Panc1 (cell line): ENCODE results near the gene TRAM2.

Experiments used
- CTCF ChIP-seq: fragments of 450-650 bp; IDR thresholded peaks from 2 replicates; pipeline ENCODE4 v1.5.1; 2017; ENCODE audit warnings: mild to moderate bottlenecking
- POLR2AphosphoS5 ChIP-seq: IDR thresholded peaks from 2 replicates; pipeline ENCODE4 v1.6.1; 2012; ENCODE audit warnings: mild to moderate bottlenecking, low read depth, low read length, moderate library complexity
- TF ChIP-seq, protein P1 (sequence below), 2 experiments: IDR thresholded peaks; 2 replicates each; pipeline ENCODE4 v1.6.1; 2011 to 2012; ENCODE audit warnings: low read depth in 2 of 2, control low read depth in 1 of 2, low read length in 1 of 2, mild to moderate bottlenecking in 1 of 2, moderate library complexity in 1 of 2; ENCODE audit not compliant: insufficient read depth in 1 of 2

GRCh38 chr6:52573295-52573694 is 3.6 kb downstream of the TRAM2 start:
- TF ChIP-seq CTCF (no peak), POLR2AphosphoS5 (no peak)
- TF ChIP-seq, protein P1, sequence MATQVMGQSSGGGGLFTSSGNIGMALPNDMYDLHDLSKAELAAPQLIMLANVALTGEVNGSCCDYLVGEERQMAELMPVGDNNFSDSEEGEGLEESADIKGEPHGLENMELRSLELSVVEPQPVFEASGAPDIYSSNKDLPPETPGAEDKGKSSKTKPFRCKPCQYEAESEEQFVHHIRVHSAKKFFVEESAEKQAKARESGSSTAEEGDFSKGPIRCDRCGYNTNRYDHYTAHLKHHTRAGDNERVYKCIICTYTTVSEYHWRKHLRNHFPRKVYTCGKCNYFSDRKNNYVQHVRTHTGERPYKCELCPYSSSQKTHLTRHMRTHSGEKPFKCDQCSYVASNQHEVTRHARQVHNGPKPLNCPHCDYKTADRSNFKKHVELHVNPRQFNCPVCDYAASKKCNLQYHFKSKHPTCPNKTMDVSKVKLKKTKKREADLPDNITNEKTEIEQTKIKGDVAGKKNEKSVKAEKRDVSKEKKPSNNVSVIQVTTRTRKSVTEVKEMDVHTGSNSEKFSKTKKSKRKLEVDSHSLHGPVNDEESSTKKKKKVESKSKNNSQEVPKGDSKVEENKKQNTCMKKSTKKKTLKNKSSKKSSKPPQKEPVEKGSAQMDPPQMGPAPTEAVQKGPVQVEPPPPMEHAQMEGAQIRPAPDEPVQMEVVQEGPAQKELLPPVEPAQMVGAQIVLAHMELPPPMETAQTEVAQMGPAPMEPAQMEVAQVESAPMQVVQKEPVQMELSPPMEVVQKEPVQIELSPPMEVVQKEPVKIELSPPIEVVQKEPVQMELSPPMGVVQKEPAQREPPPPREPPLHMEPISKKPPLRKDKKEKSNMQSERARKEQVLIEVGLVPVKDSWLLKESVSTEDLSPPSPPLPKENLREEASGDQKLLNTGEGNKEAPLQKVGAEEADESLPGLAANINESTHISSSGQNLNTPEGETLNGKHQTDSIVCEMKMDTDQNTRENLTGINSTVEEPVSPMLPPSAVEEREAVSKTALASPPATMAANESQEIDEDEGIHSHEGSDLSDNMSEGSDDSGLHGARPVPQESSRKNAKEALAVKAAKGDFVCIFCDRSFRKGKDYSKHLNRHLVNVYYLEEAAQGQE (IDR thresholded peaks at IDR 0.05; ENCODE audit: insufficient read depth in 1 of 2, low read depth in 2 of 2, low read length in 1 of 2), result no peak
